GM23338 (cell line): Measurements from ENCODE around the gene AFF3. TPM values are rescaled to one million over a fixed set of nuclear protein-coding genes. Genes with fewer than 3 reads are reported as not detected.
"Not testable (repeated sequence)": the region's sequence is repeated elsewhere in the genome, so short reads cannot be mapped to it uniquely, and the experiment has no call there.

Source experiments
- ATAC-seq: fragments of 200-7000 bp; cut with Tn5 transposase; 3 replicates; pipeline ENCODE4 v1.9.1; 2020
- DNase-seq: peaks from one replicate; pipeline ENCODE4 v3.0.0-alpha.2; 2015; ENCODE audit warnings: low spot score
- H2AFZ ChIP-seq: fragments of 200-600 bp; sonication (generic); 2 replicates; pipeline ENCODE4 v1.8.0; 2016; ENCODE audit warnings: antibody characterized with exemption, mild to moderate bottlenecking, moderate library complexity
- H3F3A ChIP-seq: fragments of 200-600 bp; sonication (generic); replicated peaks from 2 replicates; pipeline ENCODE4 v1.8.0; 2017; ENCODE audit warnings: antibody characterized with exemption, mixed run types, low read depth
- H3K27ac ChIP-seq: fragments of 200-600 bp; sonication (generic); 2 replicates; pipeline ENCODE4 v1.6.1; 2016; ENCODE audit warnings: low read depth
- H3K27me3 ChIP-seq: fragments of 200-600 bp; sonication (generic); 2 replicates; pipeline ENCODE4 v1.8.0; 2016; ENCODE audit warnings: mild to moderate bottlenecking, mixed run types, moderate library complexity; ENCODE audit not compliant: insufficient read depth
- H3K36me3 ChIP-seq: fragments of 200-600 bp; sonication (generic); 2 replicates; pipeline ENCODE4 v1.8.0; 2016; ENCODE audit warnings: mild to moderate bottlenecking; ENCODE audit not compliant: insufficient read depth
- H3K4me1 ChIP-seq: fragments of 200-600 bp; sonication (generic); 2 replicates; pipeline ENCODE4 v1.8.0; 2016; ENCODE audit warnings: mild to moderate bottlenecking, moderate library complexity; ENCODE audit not compliant: insufficient read depth
- H3K4me2 ChIP-seq: fragments of 200-600 bp; sonication (generic); 2 replicates; pipeline ENCODE4 v1.7.1; 2017; ENCODE audit warnings: mixed run types
- H3K4me3 ChIP-seq: fragments of 200-600 bp; sonication (generic); 2 replicates; pipeline ENCODE4 v1.6.1; 2016; ENCODE audit warnings: mixed run types
- H3K79me2 ChIP-seq: fragments of 200-600 bp; sonication (generic); replicated peaks from 2 replicates; pipeline ENCODE4 v1.8.0; 2017; ENCODE audit warnings: mild to moderate bottlenecking; ENCODE audit not compliant: insufficient read depth
- H3K9me2 ChIP-seq: fragments of 200-600 bp; sonication (generic); 2 replicates; pipeline ENCODE4 v1.8.0; 2017; ENCODE audit not compliant: insufficient read depth
- H4K20me1 ChIP-seq: fragments of 200-600 bp; sonication (generic); replicated peaks from 2 replicates; pipeline ENCODE4 v1.8.0; 2017; ENCODE audit warnings: mild to moderate bottlenecking; ENCODE audit not compliant: insufficient read depth
- H3K27ac Mint-ChIP-seq: 2 replicates; pipeline ENCODE4 v1.8.0; 2020; ENCODE audit warnings: inconsistent platforms, mild to moderate bottlenecking, moderate library complexity, mixed read lengths
- H3K27me3 Mint-ChIP-seq: 3 replicates; pipeline ENCODE4 v1.8.0; 2022; ENCODE audit warnings: low read depth, mild to moderate bottlenecking, moderate library complexity, mixed read lengths, inconsistent platforms; ENCODE audit not compliant: insufficient read depth, poor library complexity
- H3K36me3 Mint-ChIP-seq: 3 replicates; pipeline ENCODE4 v1.8.0; 2021; ENCODE audit warnings: low read depth, mild to moderate bottlenecking, inconsistent platforms, moderate library complexity, mixed read lengths
- H3K4me1 Mint-ChIP-seq: 3 replicates; pipeline ENCODE4 v1.8.0; 2020; ENCODE audit warnings: mild to moderate bottlenecking, inconsistent platforms, mixed read lengths
- H3K4me3 Mint-ChIP-seq: 3 replicates; pipeline ENCODE4 v1.8.0; 2021; ENCODE audit warnings: moderate library complexity, mild to moderate bottlenecking, inconsistent platforms, mixed read lengths
- H3K9me3 Mint-ChIP-seq: 3 replicates; pipeline ENCODE4 v1.8.0; 2020; ENCODE audit warnings: moderate library complexity, mild to moderate bottlenecking, inconsistent platforms, mixed read lengths
- REST ChIP-seq: IDR thresholded peaks from one replicate; pipeline ENCODE4 v1.6.1; 2018; ENCODE audit warnings: antibody characterized with exemption; ENCODE audit not compliant: unreplicated experiment
- STAT1 ChIP-seq: IDR thresholded peaks from one replicate; pipeline ENCODE4 v1.6.1; 2016; ENCODE audit warnings: antibody characterized with exemption; ENCODE audit not compliant: unreplicated experiment
- ZNF462 ChIP-seq: fragments of 250-450 bp; sonication (Bioruptor Pico); IDR thresholded peaks from 2 replicates; pipeline ENCODE4 v1.5.0; 2020; ENCODE audit warnings: mild to moderate bottlenecking, moderate library complexity
- polyA plus RNA-seq: library from polyadenylated mRNA; unstranded; fragments of >200 nt; fragmentation: Nextera tagmentation; extraction: Ambion mirVana; gene quantifications from 2 replicates; pipeline ENCODE4 v1.2.1, GENCODE V29; 2016
- total RNA-seq: library from RNA; depleted of rRNA; stranded (reverse); fragments of >200 nt; shearing (Covaris generic); gene quantifications from 2 replicates; pipeline ENCODE4 v1.2.3, GENCODE V29; 2014
- TF ChIP-seq, protein P1 (sequence below): IDR thresholded peaks from 2 replicates; pipeline ENCODE4 v1.6.1; 2016; ENCODE audit warnings: antibody characterized with exemption

The AFF3 gene
- total and polyA plus RNA-seq, 2 experiments from 2014 or later = 0.73 to 1.4 TPM

GRCh38 chr2:99735753-99736152, 406.6 kb downstream of the AFF3 start (continued):
- TF ChIP-seq ZNF462 (CRISPR knock-in tag) = no peak
- TF ChIP-seq, protein P1, sequence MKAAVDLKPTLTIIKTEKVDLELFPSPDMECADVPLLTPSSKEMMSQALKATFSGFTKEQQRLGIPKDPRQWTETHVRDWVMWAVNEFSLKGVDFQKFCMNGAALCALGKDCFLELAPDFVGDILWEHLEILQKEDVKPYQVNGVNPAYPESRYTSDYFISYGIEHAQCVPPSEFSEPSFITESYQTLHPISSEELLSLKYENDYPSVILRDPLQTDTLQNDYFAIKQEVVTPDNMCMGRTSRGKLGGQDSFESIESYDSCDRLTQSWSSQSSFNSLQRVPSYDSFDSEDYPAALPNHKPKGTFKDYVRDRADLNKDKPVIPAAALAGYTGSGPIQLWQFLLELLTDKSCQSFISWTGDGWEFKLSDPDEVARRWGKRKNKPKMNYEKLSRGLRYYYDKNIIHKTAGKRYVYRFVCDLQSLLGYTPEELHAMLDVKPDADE = no peak

- not testable (repeated sequence) for ATAC-seq, H3K27ac ChIP-seq
Measured at GRCh38 chr2:99735314-99735713, 407.1 kb downstream of the AFF3 start.

GRCh38 chr2:99734236-99734635, 408.2 kb downstream of the AFF3 start:
- peaks cover 4% of the 10 kb centered on the region for H3K27me3 Mint-ChIP-seq
- H3K9me2 ChIP-seq = no peaks in the 10 kb centered on the region
- no peak for ATAC-seq
- H3K4me3 ChIP-seq = no peak overlapping the region
- no peak for DNase-seq
- H3K9me3 Mint-ChIP-seq = no peaks in the 10 kb centered on the region
- no peak overlapping the region for H3K4me2 ChIP-seq
- H3K36me3 Mint-ChIP-seq = no peaks in the 10 kb centered on the region
- no peaks in the 10 kb centered on the region for H3K27me3 ChIP-seq
- no peaks in the 10 kb centered on the region for H4K20me1 ChIP-seq
- no peak overlapping the region for H3K4me3 Mint-ChIP-seq
- no peaks in the 10 kb centered on the region for H3K36me3 ChIP-seq
- H3K79me2 ChIP-seq = no peaks in the 10 kb centered on the region
- peaks cover 3% of the 10 kb centered on the region; the same call in 2 of the 3 replicates for H3K4me1 Mint-ChIP-seq
- no peaks in the 10 kb centered on the region for H3K4me1 ChIP-seq
- H3F3A ChIP-seq = no peaks in the 10 kb centered on the region
- no peak overlapping the region for H2AFZ ChIP-seq
- no peak overlapping the region for H3K27ac ChIP-seq
- H3K27ac Mint-ChIP-seq = no peak overlapping the region
- TF ChIP-seq REST (no peak), STAT1 (no peak)

More at GRCh38 chr2:99735314-99735713, 407.1 kb downstream of the AFF3 start:
- not testable (repeated sequence) for H3F3A ChIP-seq, H2AFZ ChIP-seq, H3K79me2 ChIP-seq, H3K4me1 ChIP-seq, H3K36me3 ChIP-seq, H3K27me3 ChIP-seq, H3K4me1 Mint-ChIP-seq, H3K4me3 ChIP-seq, H4K20me1 ChIP-seq, H3K4me3 Mint-ChIP-seq, DNase-seq, H3K9me3 Mint-ChIP-seq, H3K27me3 Mint-ChIP-seq, H3K36me3 Mint-ChIP-seq, H3K9me2 ChIP-seq, H3K27ac Mint-ChIP-seq, H3K4me2 ChIP-seq
